Activated T-cell treated with anti-CD3 and anti-CD28 coated beads for 1 hour (primary cell): ENCODE data around the gene EMID1.

ENCODE experiments used
- DNase-seq: peaks from one replicate; pipeline ENCODE4 v3.0.0-alpha.2; 2020; ENCODE audit warnings: low read depth

Gene EMID1

DNA sequence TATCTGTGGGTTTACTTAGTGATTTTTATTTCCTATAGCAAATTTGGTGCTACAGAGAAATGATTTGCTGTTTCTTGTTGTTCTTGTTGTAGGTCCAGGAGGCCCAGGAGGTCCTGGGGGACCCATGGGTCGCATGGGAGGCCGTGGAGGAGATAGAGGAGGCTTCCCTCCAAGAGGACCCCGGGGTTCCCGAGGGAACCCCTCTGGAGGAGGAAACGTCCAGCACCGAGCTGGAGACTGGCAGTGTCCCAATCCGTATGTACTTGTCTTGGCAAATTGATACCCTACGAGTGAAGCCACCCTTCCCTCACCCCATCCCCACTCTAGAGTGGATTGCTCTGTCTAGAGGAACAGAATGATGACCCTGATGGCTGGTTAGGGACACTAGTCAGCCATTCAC lies 92.9 kb downstream of the EMID1 start:
- no peak for DNase-seq

DNA sequence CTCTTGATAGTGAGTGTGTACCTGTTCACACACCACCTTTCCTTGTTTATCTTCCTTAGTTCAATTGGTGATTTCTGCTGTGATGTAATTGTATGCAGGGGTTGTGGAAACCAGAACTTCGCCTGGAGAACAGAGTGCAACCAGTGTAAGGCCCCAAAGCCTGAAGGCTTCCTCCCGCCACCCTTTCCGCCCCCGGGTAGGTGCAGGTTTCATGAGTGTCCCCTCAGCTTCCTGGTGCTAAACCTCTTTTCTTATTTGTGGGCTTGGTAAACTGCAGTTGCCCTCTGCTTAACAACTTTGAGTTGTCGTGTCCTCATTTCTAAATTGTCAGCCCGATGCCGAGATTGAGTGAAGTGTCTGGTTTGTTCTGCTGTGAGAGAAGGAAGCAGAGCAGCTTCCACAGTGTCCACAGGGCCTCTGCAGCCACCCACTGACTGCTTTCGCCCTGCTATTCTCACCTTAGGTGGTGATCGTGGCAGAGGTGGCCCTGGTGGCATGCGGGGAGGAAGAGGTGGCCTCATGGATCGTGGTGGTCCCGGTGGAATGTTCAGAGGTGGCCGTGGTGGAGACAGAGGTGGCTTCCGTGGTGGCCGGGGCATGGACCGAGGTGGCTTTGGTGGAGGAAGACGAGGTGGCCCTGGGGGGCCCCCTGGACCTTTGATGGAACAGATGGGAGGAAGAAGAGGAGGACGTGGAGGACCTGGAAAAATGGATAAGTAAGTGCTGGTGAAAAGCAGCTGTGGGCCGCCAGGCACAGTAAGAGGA lies 93.6 kb downstream of the EMID1 start:
- DNase-seq: no peak

DNA sequence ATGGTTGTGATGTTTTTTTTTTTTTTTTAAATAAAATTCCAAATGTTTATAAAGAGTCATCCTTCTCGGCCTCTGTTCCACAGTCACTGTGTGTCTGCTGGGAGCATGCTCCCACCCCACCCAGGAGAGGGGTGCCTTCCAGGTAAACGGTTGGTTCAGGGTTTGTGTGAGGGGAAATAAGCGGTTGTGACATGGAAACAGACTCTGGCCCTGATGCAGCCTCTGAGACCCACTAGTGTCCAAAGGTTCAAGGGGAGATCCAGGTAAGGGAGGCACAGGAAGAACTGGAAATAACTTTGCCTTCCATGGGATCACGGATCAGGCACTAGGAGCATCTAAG lies 94.7 kb downstream of the EMID1 start:
- no peak for DNase-seq

DNA sequence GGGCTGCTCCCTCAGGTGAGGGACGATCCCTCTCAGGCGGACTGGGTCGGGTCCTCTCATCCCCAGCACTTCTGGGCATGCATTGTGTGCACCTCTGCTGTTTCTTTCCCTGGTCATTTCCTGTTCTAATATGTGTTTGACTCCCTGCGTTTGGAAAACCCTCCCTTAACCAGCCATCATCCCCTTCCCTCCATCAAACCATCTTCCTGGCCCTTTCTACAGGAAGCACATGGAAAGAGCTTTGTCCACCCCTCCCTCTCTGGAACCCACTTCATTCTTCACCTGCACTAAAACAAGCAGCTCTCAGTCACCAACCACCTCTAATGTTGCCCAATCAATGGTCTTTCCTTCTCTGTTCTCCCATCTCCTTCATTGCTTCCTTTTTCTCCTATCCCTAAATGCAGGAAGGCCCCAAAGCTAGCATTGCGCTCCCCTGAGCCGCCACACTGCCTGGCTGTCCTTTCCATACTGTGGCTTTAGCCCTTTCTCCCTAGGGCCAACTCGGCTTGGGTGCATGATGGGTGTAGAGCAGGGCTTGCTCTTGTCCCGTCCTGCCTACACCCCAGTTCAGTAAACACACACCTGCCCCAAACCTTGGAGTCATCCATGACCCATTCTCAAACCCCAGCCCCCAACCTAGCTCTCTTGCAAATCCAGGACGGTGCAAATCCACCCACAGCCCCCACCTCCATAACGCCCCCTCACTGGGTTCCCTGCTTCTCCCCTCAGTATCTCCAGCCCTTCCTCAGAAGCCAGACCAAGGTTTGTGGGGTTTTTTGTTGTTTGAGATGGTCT lies 95.3 kb downstream of the EMID1 start:
- no peak for DNase-seq

DNA sequence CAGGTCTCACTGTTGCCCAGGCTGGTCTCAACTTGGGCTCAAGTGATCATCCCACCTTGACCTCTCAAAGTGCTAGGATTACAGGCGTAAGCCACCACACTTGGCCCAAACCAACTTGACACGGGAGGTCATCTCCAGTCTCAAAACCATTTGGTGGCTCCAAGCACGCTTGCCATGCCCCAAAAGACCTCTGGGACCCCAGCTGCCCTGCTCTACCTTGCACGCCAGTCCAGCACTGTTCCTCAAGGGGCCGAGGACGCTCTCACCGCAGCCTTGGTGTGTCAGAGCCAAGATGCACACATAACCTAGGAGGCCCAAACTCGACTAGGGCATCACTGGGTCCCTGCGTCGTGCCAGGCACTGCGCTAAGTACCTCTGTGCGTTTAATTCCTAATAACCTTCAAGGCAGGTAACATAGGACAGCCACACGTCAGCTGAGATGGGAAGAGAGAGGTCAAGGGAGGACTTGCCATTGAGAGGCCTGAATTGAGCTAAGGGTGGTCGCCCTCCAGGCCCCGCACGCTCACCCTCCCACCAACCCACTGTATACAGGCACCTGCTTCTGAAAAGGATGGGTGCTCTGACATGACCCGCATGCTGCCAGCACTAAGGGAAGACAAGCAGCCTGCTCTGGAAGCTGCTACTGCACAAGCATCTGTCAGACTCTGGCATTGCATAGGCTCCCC lies 96.2 kb downstream of the EMID1 start:
- no peak for DNase-seq

DNA sequence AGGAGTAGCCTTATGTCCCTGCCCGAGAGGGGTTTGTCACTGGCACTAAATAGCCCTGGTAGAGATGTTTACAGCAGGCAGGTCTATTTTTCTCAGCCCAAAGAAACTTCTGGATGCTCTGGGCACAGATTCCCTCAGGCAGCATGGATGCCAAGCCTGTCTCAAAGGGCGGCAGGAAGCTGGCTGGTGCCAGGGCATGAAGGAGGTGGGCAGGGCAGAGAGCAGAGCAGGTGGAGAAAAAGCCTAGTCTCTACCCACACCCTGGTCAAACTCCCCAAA lies 96.6 kb downstream of the EMID1 start:
- no peak for DNase-seq

DNA sequence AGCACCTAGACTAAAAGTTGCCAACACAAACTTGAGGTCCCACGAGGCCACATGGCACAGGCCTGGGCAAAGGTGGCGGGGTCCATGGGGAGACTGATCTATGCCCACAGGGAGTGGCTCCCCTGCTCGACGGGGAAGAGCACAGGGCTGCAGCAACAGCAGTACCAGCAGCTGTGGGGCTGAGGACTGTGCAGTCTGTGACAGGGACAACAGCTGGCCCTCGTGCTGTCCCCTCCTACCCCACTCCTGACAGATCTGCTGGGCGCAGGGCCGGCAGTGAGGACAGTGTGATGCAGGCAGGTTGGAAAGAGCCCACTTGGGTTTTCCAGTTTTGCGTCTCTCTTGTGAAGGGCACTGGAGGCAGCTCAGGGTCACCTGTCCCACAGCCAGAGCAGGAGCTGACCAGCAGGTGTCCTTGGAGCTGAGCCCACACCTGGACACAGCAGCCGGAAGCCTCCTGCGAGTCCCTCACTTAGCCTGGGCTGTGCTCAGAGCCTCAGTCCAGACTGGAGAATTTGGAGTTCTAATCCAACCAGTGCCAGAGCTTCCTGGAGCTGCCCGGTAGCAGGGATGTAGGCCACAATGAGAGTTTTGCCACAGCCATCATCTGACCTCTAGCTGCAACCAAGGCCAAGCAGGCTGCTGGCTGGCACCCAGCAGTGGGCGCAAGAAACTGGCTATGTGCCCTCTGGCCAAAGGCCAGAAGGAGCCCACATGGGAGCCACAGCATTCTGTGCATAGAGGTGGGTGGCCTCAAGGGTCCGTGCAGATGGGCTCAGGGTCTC lies 97.2 kb downstream of the EMID1 start:
- no peak for DNase-seq

DNA sequence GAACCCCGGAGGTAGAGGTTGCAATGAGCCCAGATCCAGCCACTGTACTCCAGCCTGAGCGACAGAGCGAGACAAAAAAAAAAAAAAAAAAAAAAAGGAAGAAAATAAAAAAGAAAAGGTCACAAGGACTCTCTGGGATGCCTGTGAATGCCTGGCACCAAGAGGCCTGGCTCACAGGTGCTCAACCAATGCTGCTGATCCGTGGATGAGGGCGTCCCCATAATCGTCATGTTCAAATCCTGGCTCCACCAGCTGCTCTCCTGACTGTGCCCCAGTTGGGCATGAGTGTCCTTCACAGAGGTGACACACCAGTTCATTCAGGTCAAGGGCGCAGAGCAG lies 100.1 kb downstream of the EMID1 start:
- DNase-seq: no peak

DNA sequence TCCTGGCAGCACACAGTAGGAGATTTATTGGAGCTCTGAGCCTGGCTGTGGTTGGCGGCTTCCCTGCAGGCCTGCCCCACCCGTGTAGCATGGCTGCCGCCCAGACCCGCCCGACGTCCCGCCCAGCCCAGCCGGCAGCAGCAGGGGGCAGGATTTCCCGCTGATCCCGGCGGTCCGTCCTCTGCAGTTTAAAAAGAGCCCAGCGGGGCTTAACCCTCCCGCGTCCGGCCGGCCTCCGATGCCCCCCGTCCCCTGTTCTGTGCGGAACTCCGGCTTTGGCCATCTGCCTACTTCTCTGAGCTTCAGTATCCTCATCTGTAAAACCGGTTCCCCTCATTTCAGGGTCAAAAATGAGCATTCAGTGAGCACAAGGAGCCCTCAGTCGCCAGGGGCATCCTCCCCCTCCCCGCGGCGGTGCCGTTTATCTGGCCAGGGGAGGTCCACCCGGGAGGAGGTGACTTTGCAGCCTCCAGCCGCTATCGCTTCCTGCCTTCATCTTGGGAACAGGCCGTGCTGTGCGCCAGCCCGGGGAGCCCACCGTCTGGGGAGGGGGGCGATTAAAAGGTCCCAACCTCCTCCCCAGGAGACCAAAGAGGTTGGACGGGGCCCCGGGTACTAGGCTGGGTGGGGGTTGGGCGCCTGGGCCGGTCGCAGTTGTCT lies 100.6 kb downstream of the EMID1 start, which contains the start of gene GAS2L1:
TSS of gene GAS2L1 (plus strand) at position 476 of the 660 bp plus-strand sequence. CDS start 1,456 bp downstream, outside the sequence.
- peak; percentile 27 for DNase-seq

DNA sequence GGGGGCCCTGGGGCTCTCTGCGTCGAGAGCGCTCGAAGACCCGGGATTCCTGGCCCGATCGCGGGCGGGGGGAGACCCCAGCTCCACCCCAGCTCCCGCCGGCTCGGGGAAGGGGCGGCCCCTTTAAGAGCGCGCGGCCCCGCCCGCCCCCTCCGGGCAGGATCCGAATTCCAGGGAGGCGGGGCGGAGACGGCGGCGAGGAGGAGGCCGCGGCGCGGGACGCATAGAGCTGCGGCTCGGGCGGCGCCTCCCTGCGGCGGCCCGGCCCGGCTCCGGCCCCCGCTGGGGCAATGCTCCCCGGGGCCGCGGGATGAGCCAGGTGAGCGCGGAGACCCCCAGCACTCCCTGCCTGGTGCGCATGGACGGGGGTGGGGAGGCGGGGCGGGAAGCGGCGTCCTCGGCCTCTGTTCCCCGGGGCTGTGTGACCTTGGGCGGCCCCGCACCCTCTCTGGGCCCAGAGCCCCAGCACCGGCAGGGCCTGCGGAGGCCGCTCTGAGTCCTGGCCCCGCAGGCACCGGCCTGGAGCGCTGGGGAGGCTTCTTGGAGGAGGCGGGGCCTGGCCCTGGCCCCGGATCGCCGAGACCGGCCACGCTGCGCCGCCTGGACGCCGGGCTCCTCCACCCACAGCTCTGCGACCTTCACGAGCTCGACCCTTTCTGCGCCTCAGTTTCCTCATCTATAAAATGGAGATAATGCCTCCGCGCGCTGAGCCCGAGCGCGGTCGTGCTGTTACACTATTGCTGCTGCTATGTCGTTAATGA lies 101.3 kb downstream of the EMID1 start:
- no peak for DNase-seq

DNA sequence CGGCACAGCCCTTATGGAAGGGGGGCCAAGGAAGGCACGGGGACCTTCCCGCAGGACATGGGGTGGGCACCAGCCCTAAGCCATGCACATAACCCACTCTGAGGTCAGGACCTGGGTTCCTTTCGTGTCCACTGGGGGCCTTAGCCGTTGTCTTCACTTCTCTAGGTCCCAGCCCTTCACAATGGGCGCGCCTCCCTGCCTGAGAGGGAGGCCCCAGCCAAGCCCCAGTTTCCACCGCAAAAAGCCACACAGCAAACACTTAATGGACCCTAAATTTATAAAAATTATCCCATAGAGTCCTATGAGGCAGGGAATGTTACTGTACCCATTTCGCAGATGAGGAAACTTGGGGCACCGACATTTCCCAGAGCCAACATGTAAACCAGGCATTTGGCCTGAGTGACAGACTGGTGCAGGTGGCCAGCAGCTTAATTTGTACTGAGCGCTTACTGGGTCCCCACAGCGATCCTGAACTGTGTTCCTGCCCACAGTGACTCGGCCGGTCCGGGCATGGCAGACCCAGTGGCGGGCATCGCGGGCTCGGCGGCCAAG lies 102.0 kb downstream of the EMID1 start:
- no peak for DNase-seq

DNA sequence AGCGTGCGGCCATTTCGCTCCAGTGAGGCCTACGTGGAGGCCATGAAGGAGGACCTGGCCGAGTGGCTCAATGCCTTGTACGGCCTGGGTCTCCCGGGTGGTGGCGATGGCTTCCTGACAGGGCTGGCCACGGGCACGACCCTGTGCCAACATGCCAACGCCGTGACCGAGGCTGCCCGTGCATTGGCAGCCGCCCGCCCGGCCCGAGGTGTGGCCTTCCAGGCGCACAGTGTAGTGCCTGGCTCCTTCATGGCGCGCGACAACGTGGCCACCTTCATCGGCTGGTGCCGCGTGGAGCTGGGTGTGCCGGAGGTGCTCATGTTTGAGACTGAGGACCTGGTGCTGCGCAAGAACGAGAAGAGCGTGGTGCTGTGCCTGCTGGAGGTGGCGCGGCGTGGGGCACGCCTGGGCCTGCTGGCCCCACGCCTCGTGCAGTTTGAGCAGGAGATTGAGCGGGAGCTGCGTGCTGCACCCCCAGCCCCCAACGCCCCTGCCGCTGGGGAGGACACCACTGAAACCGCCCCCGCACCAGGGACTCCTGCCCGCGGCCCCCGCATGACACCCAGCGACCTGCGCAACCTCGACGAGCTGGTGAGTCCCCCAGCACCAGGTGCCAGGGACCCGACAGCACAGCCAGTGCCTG lies 102.6 kb downstream of the EMID1 start:
- no peak for DNase-seq

DNA sequence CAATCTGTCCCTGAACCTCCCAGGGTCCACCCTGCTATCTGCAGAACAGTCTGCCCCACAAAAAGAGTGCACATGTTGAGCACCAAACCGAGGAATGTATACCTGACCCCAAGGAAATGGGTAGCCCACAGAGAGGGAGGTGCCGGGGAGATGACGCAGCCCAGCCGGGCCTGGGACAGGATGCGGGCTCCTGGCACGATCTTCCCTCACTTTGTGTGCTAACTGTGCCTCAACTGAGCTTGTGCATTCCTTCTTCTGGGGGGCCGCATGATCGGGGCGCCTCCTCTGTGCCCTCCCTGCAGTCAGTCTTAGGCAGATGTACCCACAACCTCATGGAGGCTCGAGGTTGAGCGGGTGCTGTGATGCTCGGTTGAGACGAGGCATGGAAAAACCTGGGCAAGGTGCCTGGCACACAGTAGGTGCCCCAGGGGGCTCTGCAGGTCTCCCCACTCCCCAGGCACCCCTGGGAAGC lies 103.1 kb downstream of the EMID1 start:
- DNase-seq: no peak
